Activated CD8-positive, alpha-beta T cell treated with anti-CD3 and anti-CD28 coated beads, Interleukin-2, amount 10 ng/mL, durations not matched to agents 7 days and 5 days (primary cell): Measurements from ENCODE around the gene RAB27B. TPM values are rescaled to one million over a fixed set of nuclear protein-coding genes. Genes with fewer than 3 reads are reported as not detected.

Experiments used
- ATAC-seq: fragments of 150-1000 bp; cut with Tn5 transposase; one replicate; pipeline ENCODE4 v1.10.0; 2021; ENCODE audit warnings: moderate library complexity
- CTCF ChIA-PET: fragments of 350-600 bp; sonication (Branson Sonifier 250); formaldehyde crosslinking; loops from one replicate; lab custom pipeline; 2021; ENCODE audit warnings: antibody characterized with exemption; lab: Charles Lee
- POLR2A ChIA-PET: fragments of 350-600 bp; sonication (Branson Sonifier 250); formaldehyde crosslinking; loops from one replicate; lab custom pipeline; 2021; ENCODE audit warnings: antibody characterized with exemption; lab: Charles Lee
- DNase-seq: peaks from one replicate; pipeline ENCODE4 v3.0.0-alpha.2; 2020
- H3K27ac Mint-ChIP-seq: one replicate; pipeline ENCODE4 v1.8.0; 2021; ENCODE audit warnings: mild to moderate bottlenecking, mixed read lengths
- H3K27me3 Mint-ChIP-seq: one replicate; pipeline ENCODE4 v1.8.0; 2021; ENCODE audit warnings: low read depth, mixed read lengths
- H3K36me3 Mint-ChIP-seq: one replicate; pipeline ENCODE4 v1.8.0; 2021; ENCODE audit warnings: low read depth, mixed read lengths
- H3K4me1 Mint-ChIP-seq: one replicate; pipeline ENCODE4 v1.8.0; 2021; ENCODE audit warnings: low read depth, mixed read lengths
- H3K4me3 Mint-ChIP-seq: one replicate; pipeline ENCODE4 v1.8.0; 2021; ENCODE audit warnings: mild to moderate bottlenecking, mixed read lengths
- H3K9me3 Mint-ChIP-seq: one replicate; pipeline ENCODE4 v1.8.0; 2022; ENCODE audit warnings: mixed read lengths; ENCODE audit not compliant: insufficient read depth
- total RNA-seq, 2 experiments: library from RNA; stranded (reverse); gene quantifications; one replicate each; pipeline ENCODE4 v1.2.3, GENCODE V29; 2021

The RAB27B gene
- total RNA-seq, 2 experiments from 2014 or later, result 1.7 to 2.0 TPM

GRCh38 chr18:54924948-54925347 is 96.7 kb downstream of the RAB27B start:
- Mint-ChIP-seq H3K36me3 (no peaks in the 10 kb centered on the region), H3K4me1 (no peaks in the 10 kb centered on the region), H3K9me3 (no peaks in the 10 kb centered on the region), H3K4me3 (no peak overlapping the region), H3K27me3 (no peaks in the 10 kb centered on the region), H3K27ac (no peak overlapping the region)
- DNase-seq (no peak), ATAC-seq (no peak)
- ChIA-PET POLR2A (no interaction called here), CTCF (no interaction called here)

DNA sequence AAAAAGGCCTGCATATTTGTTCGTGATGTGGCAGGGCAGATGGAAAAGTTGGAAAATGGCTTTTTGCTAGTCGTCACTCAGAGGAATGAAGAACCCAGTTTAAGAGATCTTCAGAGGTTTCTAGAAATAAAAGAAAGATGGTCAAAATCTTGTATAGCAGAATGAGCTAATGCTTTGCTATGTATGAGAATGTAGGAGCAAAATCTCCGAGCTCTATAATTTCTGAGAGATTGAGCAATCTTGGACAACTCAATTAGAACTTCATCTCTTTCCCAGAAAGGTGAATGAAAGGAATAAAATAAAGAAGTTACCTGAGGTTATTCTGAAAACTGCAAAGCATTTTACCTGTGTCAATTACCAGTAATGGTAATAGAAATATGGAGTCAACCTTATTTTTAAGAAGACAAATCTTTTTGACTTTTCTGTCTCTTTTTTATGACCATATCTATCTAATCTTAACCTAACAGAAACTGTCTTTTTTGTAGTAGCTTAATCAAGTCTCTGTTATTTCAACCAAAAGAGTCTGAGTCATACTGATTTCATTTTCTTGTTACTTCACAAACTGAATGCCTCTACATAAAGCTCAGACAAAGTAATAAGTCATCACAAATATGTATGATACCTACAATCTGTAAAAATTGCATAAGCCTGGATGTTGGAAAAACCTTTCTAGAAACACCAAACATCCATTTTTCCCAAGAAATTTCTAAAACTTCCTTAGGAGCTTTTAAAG is 98.5 kb downstream of the RAB27B start:
- no peaks in the 10 kb centered on the region for H3K4me1 Mint-ChIP-seq
- ATAC-seq (no peak), DNase-seq (no peak)
- H3K27me3 Mint-ChIP-seq, result no peaks in the 10 kb centered on the region
- H3K36me3 Mint-ChIP-seq, result no peaks in the 10 kb centered on the region
- H3K4me3 Mint-ChIP-seq, result no peak overlapping the region
- ChIA-PET POLR2A (no interaction called here), CTCF (no interaction called here)
- no peaks in the 10 kb centered on the region for H3K9me3 Mint-ChIP-seq
- H3K27ac Mint-ChIP-seq, result no peak overlapping the region

GRCh38 chr18:54928236-54928635 is 100.0 kb downstream of the RAB27B start:
- no peak for ATAC-seq
- CTCF ChIA-PET, result no interaction called here
- no peaks in the 10 kb centered on the region for H3K27me3 Mint-ChIP-seq

GRCh38 chr18:54931152-54931551 is 102.9 kb downstream of the RAB27B start:
- Mint-ChIP-seq H3K4me1 (no peaks in the 10 kb centered on the region), H3K27ac (no peak overlapping the region), H3K4me3 (no peak overlapping the region), H3K9me3 (no peaks in the 10 kb centered on the region), H3K36me3 (no peaks in the 10 kb centered on the region), H3K27me3 (no peaks in the 10 kb centered on the region)
- CTCF ChIA-PET, result no interaction called here
- DNase-seq (no peak), ATAC-seq (no peak)
- POLR2A ChIA-PET, result no interaction called here

More at GRCh38 chr18:54928236-54928635, 100.0 kb downstream of the RAB27B start:
- Mint-ChIP-seq H3K9me3 (no peaks in the 10 kb centered on the region), H3K36me3 (no peaks in the 10 kb centered on the region), H3K4me3 (no peak overlapping the region), H3K27ac (no peak overlapping the region), H3K4me1 (no peaks in the 10 kb centered on the region)
- POLR2A ChIA-PET, result no interaction called here
- DNase-seq, result no peak

GRCh38 chr18:54932472-54932871 is 104.2 kb downstream of the RAB27B start:
- CTCF ChIA-PET, result no interaction called here
- POLR2A ChIA-PET, result no interaction called here
- no peaks in the 10 kb centered on the region for H3K9me3 Mint-ChIP-seq
- no peaks in the 10 kb centered on the region for H3K4me1 Mint-ChIP-seq
- no peak overlapping the region for H3K27ac Mint-ChIP-seq
- DNase-seq (no peak), ATAC-seq (no peak)
- H3K27me3 Mint-ChIP-seq, result no peaks in the 10 kb centered on the region
- H3K4me3 Mint-ChIP-seq, result no peak overlapping the region
- no peaks in the 10 kb centered on the region for H3K36me3 Mint-ChIP-seq

DNA sequence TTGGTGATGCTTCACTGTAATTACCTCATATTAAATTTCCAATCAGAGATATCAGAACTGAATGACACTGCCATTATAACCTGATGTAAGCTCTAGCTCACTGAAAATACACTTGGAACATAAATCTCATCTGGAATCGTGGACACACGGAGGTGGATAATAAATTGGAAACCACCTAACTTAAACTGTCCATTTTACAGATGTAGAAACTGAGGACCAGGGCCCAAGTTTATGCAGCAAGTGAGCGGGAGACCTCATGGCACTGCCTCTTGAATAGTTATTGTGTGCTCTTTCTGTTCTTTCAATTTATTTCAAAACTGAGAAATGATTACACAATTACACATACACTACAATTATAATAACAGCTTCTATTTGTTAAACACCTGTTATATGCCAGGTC is 110.2 kb downstream of the RAB27B start:
- Mint-ChIP-seq H3K4me3 (no peak overlapping the region), H3K36me3 (no peaks in the 10 kb centered on the region), H3K27ac (no peak overlapping the region), H3K9me3 (no peaks in the 10 kb centered on the region), H3K27me3 (no peaks in the 10 kb centered on the region), H3K4me1 (no peaks in the 10 kb centered on the region)
- CTCF ChIA-PET, result no interaction called here
- DNase-seq (no peak), ATAC-seq (no peak)
- POLR2A ChIA-PET, result no interaction called here

GRCh38 chr18:54939361-54939917 is 111.2 kb downstream of the RAB27B start:
- POLR2A ChIA-PET, result no interaction called here
- no peak for ATAC-seq
- Mint-ChIP-seq H3K9me3 (no peaks in the 10 kb centered on the region), H3K4me3 (no peak overlapping the region), H3K4me1 (no peaks in the 10 kb centered on the region), H3K27me3 (no peaks in the 10 kb centered on the region), H3K36me3 (no peaks in the 10 kb centered on the region), H3K27ac (no peak overlapping the region)
- DNase-seq, result no peak
- CTCF ChIA-PET, result interaction anchor here (0.6 kb wide), 1 partner anchor 10 kb away, joined by 4 read pairs; no protein-coding TSS in a partner anchor

- Mint-ChIP-seq H3K27me3 (no peaks in the 10 kb centered on the region), H3K4me3 (no peak overlapping the region), H3K27ac (no peak overlapping the region), H3K36me3 (no peaks in the 10 kb centered on the region), H3K9me3 (no peaks in the 10 kb centered on the region), H3K4me1 (peaks cover 13% of the 10 kb centered on the region)
- ChIA-PET POLR2A (no interaction called here), CTCF (no interaction called here)
- no peak for DNase-seq
- ATAC-seq, result no peak
These were observed 113.9 kb downstream of the RAB27B start for GRCh38 chr18:54942144-54942543.

DNA sequence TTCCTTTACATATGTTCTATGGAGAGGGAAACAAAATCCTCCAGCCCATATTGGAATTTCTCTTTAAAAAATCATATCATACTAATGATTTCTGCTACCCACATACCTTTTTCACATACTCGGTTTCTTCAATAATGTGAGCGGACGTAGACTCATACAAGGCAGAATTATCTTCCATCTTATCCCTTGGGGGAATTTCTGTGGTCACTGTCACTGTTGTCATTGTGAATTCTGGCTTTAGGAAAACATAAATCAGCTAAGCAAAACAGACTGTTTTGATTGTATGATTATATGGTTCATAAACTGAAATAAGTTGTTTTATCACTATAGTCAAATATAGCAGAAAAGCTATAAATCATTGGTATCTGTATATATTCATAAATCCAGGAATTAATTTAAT is 114.3 kb downstream of the RAB27B start:
- Mint-ChIP-seq H3K4me3 (no peak overlapping the region), H3K27ac (no peak overlapping the region), H3K27me3 (no peaks in the 10 kb centered on the region), H3K9me3 (no peaks in the 10 kb centered on the region), H3K36me3 (no peaks in the 10 kb centered on the region), H3K4me1 (peaks cover 14% of the 10 kb centered on the region)
- POLR2A ChIA-PET, result no interaction called here
- no peak for DNase-seq
- no peak for ATAC-seq
- CTCF ChIA-PET, result no interaction called here

Other genes with a start within 250 kb of the RAB27B start
- gene DYNAP, start 237.2 kb upstream of the RAB27B start, total RNA-seq, result not detected
- not detected for gene CCDC68, start 131.0 kb downstream of the RAB27B start, total RNA-seq